KG1 (cell line): Measurements from ENCODE around the gene ENGASE.

Experiments used
- DNase-seq: peaks from one replicate; lab custom pipeline; 2025; lab: John Stamatoyannopoulos, UW

Gene ENGASE

GRCh38 chr17:79080761-79081290 is 6.2 kb downstream of the ENGASE start:
- DNase-seq, result no peak

GRCh38 chr17:79081571-79082276 is 7.1 kb downstream of the ENGASE start:
- DNase-seq, result no peak

GRCh38 chr17:79082311-79083190 is 7.9 kb downstream of the ENGASE start:
- no peak for DNase-seq

GRCh38 chr17:79083191-79083971 is 8.8 kb downstream of the ENGASE start:
- DNase-seq, result no peak

- no peak for DNase-seq
Observed at GRCh38 chr17:79084291-79085153, 9.9 kb downstream of the ENGASE start.

GRCh38 chr17:79085154-79085920 is 10.7 kb downstream of the ENGASE start:
- DNase-seq, result no peak

GRCh38 chr17:79085921-79086551 is 11.4 kb downstream of the ENGASE start:
- no peak for DNase-seq

GRCh38 chr17:79086609-79087427 is 12.2 kb downstream of the ENGASE start:
- no peak for DNase-seq

GRCh38 chr17:79087428-79088143 is 13.0 kb downstream of the ENGASE start:
- no peak for DNase-seq

GRCh38 chr17:79088247-79088996 is 13.8 kb downstream of the ENGASE start:
- DNase-seq, result no peak

GRCh38 chr17:79088997-79089328 is 14.3 kb downstream of the ENGASE start:
- DNase-seq, result no peak

GRCh38 chr17:79089720-79090442 is 15.3 kb downstream of the ENGASE start:
- no peak for DNase-seq

GRCh38 chr17:79090443-79091225 is 16.0 kb downstream of the ENGASE start:
- no peak for DNase-seq

GRCh38 chr17:79091226-79091670 is 16.6 kb downstream of the ENGASE start:
- no peak for DNase-seq

GRCh38 chr17:79092567-79092966 is 17.9 kb downstream of the ENGASE start:
- no peak for DNase-seq

GRCh38 chr17:79093270-79093669 is 18.6 kb downstream of the ENGASE start:
- DNase-seq, result no peak
